HepG2 (cell line): ENCODE measurements around the gene TM2D3. TPM values are rescaled to one million over a fixed set of nuclear protein-coding genes. Genes with fewer than 3 reads are reported as not detected.

Source experiments
- BCL3 ChIP-seq: sonication (generic); formaldehyde crosslinking; IDR thresholded peaks from 2 replicates; pipeline ENCODE4 v1.5.1; 2020; ENCODE audit warnings: mild to moderate bottlenecking, missing genetic modification reagents, moderate library complexity
- EP300 ChIP-seq, 3 experiments: sonication (generic) in 1 of 3; formaldehyde crosslinking in 1 of 3; IDR thresholded peaks; 2 replicates each; pipeline versions ENCODE4 v1.5.1 to v1.6.1; 2011 to 2020; ENCODE audit warnings: low read depth in 2 of 3, low read length in 2 of 3, borderline replicate concordance in 1 of 3, improper control_type of control experiment in 1 of 3, mild to moderate bottlenecking in 1 of 3, missing genetic modification reagents in 1 of 3, moderate library complexity in 1 of 3
- FOSL2 ChIP-seq: sonication (generic); formaldehyde crosslinking; IDR thresholded peaks from 2 replicates; pipeline ENCODE4 v1.4.0; 2020; ENCODE audit warnings: missing genetic modification reagents
- REST ChIP-seq, 2 experiments: IDR thresholded peaks; 2 replicates each; pipeline ENCODE4 v1.6.1; 2011 to 2012; ENCODE audit warnings: low read length in 2 of 2, borderline replicate concordance in 1 of 2, low read depth in 1 of 2, mild to moderate bottlenecking in 1 of 2, moderate library complexity in 1 of 2
- STAT6 ChIP-seq: sonication (generic); formaldehyde crosslinking; IDR thresholded peaks from 2 replicates; pipeline ENCODE4 v1.4.0; 2020; ENCODE audit warnings: missing genetic modification reagents, mild to moderate bottlenecking, borderline replicate concordance
- U2AF1 ChIP-seq: fragments of 200-400 bp; formaldehyde crosslinking; optimal IDR thresholded peaks from 2 replicates; pipeline ENCODE3; 2017; ENCODE audit warnings: mild to moderate bottlenecking, low read depth, low read length
- ZBTB44 ChIP-seq: sonication (generic); formaldehyde crosslinking; IDR thresholded peaks from 2 replicates; pipeline ENCODE4 v1.4.0; 2020; ENCODE audit warnings: missing genetic modification reagents
- ZNF142 ChIP-seq: sonication (generic); formaldehyde crosslinking; IDR thresholded peaks from 2 replicates; pipeline ENCODE4 v1.4.0; 2020; ENCODE audit warnings: missing genetic modification reagents
- ZNF329 ChIP-seq: sonication (generic); formaldehyde crosslinking; IDR thresholded peaks from 2 replicates; pipeline ENCODE4 v1.9.0; 2021; ENCODE audit warnings: low read depth, mild to moderate bottlenecking, missing genetic modification reagents
- ZNF619 ChIP-seq: sonication (generic); formaldehyde crosslinking; IDR thresholded peaks from 2 replicates; pipeline ENCODE4 v1.4.0; 2020; ENCODE audit warnings: mild to moderate bottlenecking, missing genetic modification reagents
- polyA plus RNA-seq, 8 experiments: library from polyadenylated mRNA; depleted of rRNA in 3 of 8; stranded (reverse) in 7 of 8; unstranded in 1 of 8; fragments of >200 nt; fragmentation: Illumina TruSeq in 4 of 8; extraction: Trizol in 4 of 8; gene quantifications; 2 replicates each; pipeline versions ENCODE4 v1.2.1 to v1.2.3, GENCODE V29; 2011 to 2016; ENCODE audit warnings: low read depth in 4 of 8, missing spikeins in 1 of 8, mixed read lengths in 1 of 8; ENCODE audit not compliant: insufficient read depth in 1 of 8
- total RNA-seq, 5 experiments: library from RNA; depleted of rRNA; stranded (reverse); fragments of >200 nt; fragmentation: Illumina TruSeq; extraction: Trizol; gene quantifications; 2 replicates each; pipeline ENCODE4 v1.2.3, GENCODE V29; 2016; ENCODE audit warnings: low read depth in 1 of 5

The TM2D3 gene
- total and polyA plus RNA-seq, 2 of the 13 experiments (the other 11 are each of a cell fraction or from before 2014, with no cell fraction given) = 31.1 to 72.7 TPM

GRCh38 chr15:101613130-101614000 is 38.8 kb downstream of the TM2D3 start (continued):
- no peak for TF ChIP-seq ZBTB44 (CRISPR knock-in tag)
- peak; percentile 45; the same call in 1 of the 2 replicates for TF ChIP-seq STAT6 (CRISPR knock-in tag)
- peak; percentile 79 for TF ChIP-seq BCL3 (CRISPR knock-in tag)
- TF ChIP-seq REST (IDR thresholded peaks at IDR 0.05; ENCODE audit: borderline replicate concordance in 1 of 2, low read depth in 1 of 2, low read length in 2 of 2) = no peak
- TF ChIP-seq ZNF142 (CRISPR knock-in tag) = no peak
- TF ChIP-seq ZNF619 = no peak
- TF ChIP-seq U2AF1 = no peak
- peak; percentile 23; the same call in 1 of the 2 replicates for TF ChIP-seq ZNF329 (CRISPR knock-in tag)
- TF ChIP-seq EP300 (IDR thresholded peaks at IDR 0.05; ENCODE audit: low read depth in 2 of 2, low read length in 2 of 2) = no peak
- TF ChIP-seq EP300 (CRISPR knock-in tag; IDR thresholded peaks at IDR 0.05; ENCODE audit: borderline replicate concordance) = no peak
- TF ChIP-seq FOSL2 = no peak
